Neutrophil (primary cell): ENCODE results near the gene DCTN2.
A peak's percentile ranks its signal among the peaks of the same experiment; 100 is the strongest.

Experiments
- H3K27ac ChIP-seq: fragments of 200-600 bp; sonication (generic); 2 replicates; pipeline ENCODE4 v1.5.1; 2016; ENCODE audit warnings: mild to moderate bottlenecking, moderate library complexity
- H3K27me3 ChIP-seq: fragments of 200-600 bp; sonication (generic); 2 replicates; pipeline ENCODE4 v1.6.0; 2016; ENCODE audit warnings: mild to moderate bottlenecking
- H3K36me3 ChIP-seq: fragments of 200-600 bp; sonication (generic); 2 replicates; pipeline ENCODE4 v1.5.1; 2017
- H3K4me1 ChIP-seq, 2 experiments: fragments of 200-600 bp in 1 of 2; sonication (generic) in 1 of 2; 1 replicate in 1 of 2; 2 replicates in 1 of 2; pipeline versions ENCODE4 v1.5.1 to v1.6.1; 2013 to 2016; ENCODE audit warnings: low read depth in 1 of 2, low read length in 1 of 2, mild to moderate bottlenecking in 1 of 2, moderate library complexity in 1 of 2; ENCODE audit not compliant: control insufficient read depth in 1 of 2, insufficient read depth in 1 of 2
- H3K4me3 ChIP-seq, 2 experiments: fragments of 200-600 bp in 1 of 2; sonication (generic) in 1 of 2; 1 replicate in 1 of 2; 2 replicates in 1 of 2; pipeline ENCODE4 v1.5.1; 2013 to 2016; ENCODE audit warnings: low read depth in 1 of 2, low read length in 1 of 2, mild to moderate bottlenecking in 1 of 2, moderate library complexity in 1 of 2
- H3K9me3 ChIP-seq: fragments of 200-600 bp; sonication (generic); 2 replicates; pipeline ENCODE4 v1.5.1; 2016
- TF ChIP-seq, protein P1 (sequence below): fragments of 200-600 bp; sonication (generic); IDR thresholded peaks from 2 replicates; pipeline ENCODE4 v1.5.1; 2016; ENCODE audit warnings: antibody characterized with exemption

DCTN2 gene

DNA sequence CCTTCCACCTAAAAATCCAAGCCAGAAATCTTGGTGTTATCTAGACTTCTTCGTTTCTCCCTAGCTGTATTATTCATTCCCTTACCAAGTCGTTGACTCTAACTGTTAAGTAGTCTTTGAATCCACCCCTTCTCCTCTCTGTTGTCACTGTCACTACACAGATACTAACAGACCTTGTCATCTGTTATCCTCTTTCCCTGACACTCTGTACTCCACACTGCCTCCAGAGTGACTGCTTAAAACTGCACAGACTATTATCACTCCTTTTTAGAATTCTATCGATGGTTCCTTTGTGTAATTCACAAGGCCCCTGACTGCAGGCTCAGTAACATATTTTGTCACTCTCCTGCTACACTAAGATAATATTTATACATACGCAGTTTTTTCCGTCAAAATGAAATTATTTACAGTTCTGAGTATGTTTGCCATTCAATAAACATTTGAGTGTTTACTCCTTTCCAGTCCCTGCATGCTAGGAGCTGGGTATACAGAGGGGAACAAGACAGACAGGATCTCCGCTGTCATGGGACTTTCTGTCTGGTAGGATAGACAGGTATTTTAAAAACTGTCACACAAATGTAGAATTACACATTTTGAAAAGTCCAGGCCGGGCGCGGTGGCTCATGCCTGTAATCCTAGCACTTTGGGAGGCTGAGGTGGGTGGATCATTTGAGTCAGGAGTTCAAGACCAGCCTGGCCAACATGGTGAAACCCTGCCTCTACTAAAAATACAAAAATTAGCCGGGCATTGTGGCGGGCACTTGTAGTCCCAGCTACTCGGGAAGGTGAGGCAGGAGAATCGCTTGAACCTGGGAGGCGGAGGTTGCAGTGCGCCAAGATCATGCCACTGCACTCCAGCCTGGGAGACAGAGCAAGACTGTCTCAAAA lies 55.4 kb downstream of the DCTN2 start:
- Histone ChIP-seq H3K9me3 (no peaks in the 10 kb centered on the region), H3K27ac (no peak overlapping the region), H3K36me3 (peaks cover 61% of the 10 kb centered on the region), H3K27me3 (no peaks in the 10 kb centered on the region), H3K4me1 (peaks cover 19% of the 10 kb centered on the region in 2 experiments), H3K4me3 (no peak overlapping the region)
- TF ChIP-seq, protein P1, sequence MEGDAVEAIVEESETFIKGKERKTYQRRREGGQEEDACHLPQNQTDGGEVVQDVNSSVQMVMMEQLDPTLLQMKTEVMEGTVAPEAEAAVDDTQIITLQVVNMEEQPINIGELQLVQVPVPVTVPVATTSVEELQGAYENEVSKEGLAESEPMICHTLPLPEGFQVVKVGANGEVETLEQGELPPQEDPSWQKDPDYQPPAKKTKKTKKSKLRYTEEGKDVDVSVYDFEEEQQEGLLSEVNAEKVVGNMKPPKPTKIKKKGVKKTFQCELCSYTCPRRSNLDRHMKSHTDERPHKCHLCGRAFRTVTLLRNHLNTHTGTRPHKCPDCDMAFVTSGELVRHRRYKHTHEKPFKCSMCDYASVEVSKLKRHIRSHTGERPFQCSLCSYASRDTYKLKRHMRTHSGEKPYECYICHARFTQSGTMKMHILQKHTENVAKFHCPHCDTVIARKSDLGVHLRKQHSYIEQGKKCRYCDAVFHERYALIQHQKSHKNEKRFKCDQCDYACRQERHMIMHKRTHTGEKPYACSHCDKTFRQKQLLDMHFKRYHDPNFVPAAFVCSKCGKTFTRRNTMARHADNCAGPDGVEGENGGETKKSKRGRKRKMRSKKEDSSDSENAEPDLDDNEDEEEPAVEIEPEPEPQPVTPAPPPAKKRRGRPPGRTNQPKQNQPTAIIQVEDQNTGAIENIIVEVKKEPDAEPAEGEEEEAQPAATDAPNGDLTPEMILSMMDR: no peak

DNA sequence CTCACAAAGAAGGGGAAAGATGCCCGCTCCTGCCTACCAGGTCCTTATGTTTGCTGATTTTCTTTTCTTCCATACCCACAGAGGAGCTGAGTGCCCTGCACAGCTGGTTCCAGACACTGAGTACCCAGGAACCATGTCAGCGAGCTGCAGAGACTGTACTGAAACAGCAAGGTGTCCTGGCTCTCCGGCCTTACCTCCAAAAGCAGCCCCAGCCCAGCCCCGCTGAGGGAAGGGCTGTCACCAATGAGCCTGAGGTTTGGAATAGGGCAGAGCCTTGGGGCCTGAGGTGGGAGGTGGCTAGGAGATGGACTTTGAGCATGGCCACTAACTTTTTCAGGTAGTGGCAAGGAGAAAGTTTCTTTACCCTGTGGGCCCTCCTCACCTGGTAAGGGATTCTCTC lies 56.9 kb downstream of the DCTN2 start:
- Histone ChIP-seq H3K36me3 (peaks cover 50% of the 10 kb centered on the region), H3K27ac (no peak overlapping the region), H3K27me3 (no peaks in the 10 kb centered on the region), H3K9me3 (no peaks in the 10 kb centered on the region), H3K4me3 (no peak overlapping the region), H3K4me1 (peaks cover 19% of the 10 kb centered on the region in 2 experiments)
- TF ChIP-seq, protein P1: no peak

DNA sequence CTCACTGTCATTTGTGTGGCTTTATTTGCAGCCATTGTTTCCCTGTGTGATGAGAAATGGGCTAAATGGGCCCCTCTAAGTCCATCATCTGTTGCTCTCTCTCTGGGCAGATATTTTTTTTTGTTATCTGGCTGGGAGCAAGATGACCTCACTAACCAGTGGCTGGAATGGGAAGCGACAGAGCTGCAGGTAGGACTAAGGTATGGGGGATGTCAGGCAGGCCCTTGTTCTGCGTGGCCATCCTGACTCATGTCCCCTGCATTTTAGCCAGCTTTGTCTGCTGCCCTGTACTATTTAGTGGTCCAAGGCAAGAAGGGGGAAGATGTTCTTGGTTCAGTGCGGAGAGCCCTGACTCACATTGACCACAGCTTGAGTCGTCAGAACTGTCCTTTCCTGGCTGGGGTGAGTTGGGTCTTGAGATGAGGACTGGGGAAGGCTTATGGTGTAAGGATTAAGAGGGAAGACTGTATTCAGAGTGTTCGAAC lies 57.8 kb downstream of the DCTN2 start:
- no peaks in the 10 kb centered on the region for H3K27me3 ChIP-seq
- peak overlapping the region in 1 of 2 experiments; percentile 90 for H3K4me3 ChIP-seq
- H3K4me1 ChIP-seq: peaks cover 19% of the 10 kb centered on the region in 2 experiments
- peaks cover 45% of the 10 kb centered on the region for H3K36me3 ChIP-seq
- no peaks in the 10 kb centered on the region for H3K9me3 ChIP-seq
- TF ChIP-seq, protein P1: no peak
- no peak overlapping the region for H3K27ac ChIP-seq

DNA sequence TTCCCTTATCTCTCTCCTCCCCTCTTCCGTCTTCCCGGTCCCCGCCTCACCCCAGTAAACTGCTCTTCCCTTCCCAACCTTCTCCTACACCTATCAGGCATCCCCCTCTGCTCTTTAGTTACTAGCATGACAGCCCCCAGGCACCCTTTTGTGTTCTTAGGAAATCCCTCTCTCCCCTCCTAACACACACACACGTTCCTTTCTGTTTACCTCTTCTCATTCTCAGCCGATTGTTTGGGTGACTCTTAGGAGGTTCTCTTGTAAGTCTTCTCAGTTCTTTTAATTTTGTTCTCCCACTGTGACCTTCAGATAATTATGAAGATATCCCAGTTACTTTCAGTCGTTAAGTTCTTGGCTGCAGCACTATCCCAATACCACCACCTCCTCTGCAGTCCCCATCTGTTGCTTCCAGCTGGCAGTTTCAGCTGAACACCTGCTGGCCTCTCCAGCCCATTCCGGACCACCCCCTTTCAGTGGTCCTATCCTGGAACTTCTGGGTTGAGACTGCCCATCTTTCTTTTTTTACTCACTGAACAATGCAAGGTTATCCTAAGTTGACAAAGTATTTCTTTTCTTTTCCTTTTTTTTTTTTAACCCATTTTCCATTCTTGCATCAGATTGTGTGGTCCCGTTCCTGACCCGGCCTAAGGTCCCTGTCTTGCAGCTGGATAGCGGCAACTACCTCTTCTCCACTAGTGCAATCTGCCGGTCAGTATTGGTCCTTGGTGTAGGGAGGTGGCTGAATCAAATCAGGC lies 58.4 kb downstream of the DCTN2 start:
- peak overlapping the region; percentile 86 for H3K27ac ChIP-seq
- peaks cover 42% of the 10 kb centered on the region for H3K36me3 ChIP-seq
- peaks cover 19% of the 10 kb centered on the region in 2 experiments for H3K4me1 ChIP-seq
- H3K27me3 ChIP-seq: no peaks in the 10 kb centered on the region
- no peaks in the 10 kb centered on the region for H3K9me3 ChIP-seq
- H3K4me3 ChIP-seq: peak overlapping the region; percentile 69 to 90
- TF ChIP-seq, protein P1: no peak

DNA sequence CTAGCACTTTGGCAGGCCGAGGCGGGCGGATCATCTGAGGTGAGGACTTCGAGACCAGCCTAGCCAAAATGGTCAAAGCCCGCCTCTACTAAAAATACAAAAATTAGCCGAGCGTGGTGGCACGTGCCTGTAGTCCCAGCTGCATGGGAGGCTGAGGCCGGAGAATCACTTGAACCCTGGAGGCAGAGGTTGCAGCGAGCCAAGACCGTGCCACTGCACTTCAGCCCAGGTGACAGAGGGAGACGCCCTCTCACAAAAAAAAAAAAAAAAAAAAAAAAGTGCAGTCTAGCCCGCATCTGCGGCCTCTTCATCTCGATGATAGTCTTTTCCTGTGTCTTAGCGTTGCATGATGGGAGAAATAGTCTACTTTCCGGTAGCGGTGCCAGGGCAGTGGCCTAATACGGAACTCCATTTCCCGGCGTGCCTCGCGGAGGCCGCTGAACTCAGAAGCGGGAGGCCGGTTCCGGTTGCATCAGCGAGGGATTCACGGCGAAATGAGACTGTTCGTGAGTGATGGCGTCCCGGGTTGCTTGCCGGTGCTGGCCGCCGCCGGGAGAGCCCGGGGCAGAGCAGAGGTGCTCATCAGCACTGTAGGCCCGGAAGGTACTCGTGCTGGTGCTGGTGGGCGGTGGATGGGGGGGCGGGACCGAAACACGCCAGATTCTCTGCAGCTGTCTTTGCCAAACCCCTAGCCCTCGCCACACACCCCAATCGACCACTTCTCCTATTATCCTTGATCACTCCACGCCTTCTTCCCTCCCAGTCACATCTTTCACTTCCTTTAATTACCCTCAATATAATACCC lies 59.2 kb downstream of the DCTN2 start, which contains the start of gene MARS1:
Gene MARS1, plus strand, starts transcription at position 472 of the 805 bp plus-strand sequence. Its CDS starts 23 bp downstream, at position 495.
- Histone ChIP-seq H3K4me1 (peaks cover 19% of the 10 kb centered on the region in 2 experiments), H3K9me3 (no peaks in the 10 kb centered on the region), H3K27me3 (no peaks in the 10 kb centered on the region), H3K27ac (peak within 1 kb of the TSS; percentile 86), H3K36me3 (peaks cover 40% of the 10 kb centered on the region), H3K4me3 (peak within 1 kb of the TSS; percentile 69 to 90)
- TF ChIP-seq, protein P1: peak; percentile 54
